Stimulated activated naive CD4-positive, alpha-beta T cell (primary cell): ENCODE results near the gene AADAT.
"Not testable (repeated sequence)": the region's sequence is repeated elsewhere in the genome, so short reads cannot be mapped to it uniquely, and the experiment has no call there.

Experiments
- DNase-seq, 6 experiments: peaks; one replicate each; lab custom pipeline; 2025; lab: John Stamatoyannopoulos, UW

The AADAT gene

DNA sequence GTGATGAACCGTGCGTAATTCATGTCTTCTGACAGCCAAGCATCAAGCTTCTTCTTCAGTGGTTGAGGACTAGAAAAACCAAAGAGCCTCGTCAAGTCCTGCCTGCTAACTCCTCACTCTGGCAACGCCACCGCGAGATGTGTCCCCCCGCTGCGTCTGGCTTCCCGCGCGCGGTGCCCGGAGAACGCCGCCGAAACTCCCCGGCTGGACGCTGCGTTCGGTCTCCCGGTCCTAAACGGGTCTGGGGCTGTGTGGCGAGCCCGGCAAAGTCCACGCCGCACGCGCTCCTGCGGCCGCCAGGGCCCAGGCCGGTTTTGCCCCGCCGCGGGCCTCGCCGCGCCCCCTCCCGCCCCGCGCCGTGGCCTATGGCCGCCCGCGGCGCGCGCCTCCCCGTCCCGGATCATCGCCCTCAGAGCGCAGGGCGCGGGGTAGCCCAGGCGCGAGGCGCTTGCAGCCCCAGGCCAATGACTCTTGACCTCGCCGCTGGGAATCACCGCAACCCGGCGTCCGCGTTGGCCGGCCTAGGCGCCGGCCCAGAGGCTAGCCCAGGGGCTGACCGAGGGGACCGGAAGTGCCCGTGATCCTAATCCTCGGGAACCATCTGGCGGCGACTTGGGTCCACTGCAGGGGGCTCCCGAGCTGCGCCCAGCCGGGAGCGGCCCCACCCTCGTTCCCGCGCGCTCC lies at the start of gene AADAT:
Gene AADAT (minus strand): TSS at position 289 of the 684 bp plus-strand sequence. CDS start 266 bp downstream, at position 23.
- no peak for DNase-seq

DNA sequence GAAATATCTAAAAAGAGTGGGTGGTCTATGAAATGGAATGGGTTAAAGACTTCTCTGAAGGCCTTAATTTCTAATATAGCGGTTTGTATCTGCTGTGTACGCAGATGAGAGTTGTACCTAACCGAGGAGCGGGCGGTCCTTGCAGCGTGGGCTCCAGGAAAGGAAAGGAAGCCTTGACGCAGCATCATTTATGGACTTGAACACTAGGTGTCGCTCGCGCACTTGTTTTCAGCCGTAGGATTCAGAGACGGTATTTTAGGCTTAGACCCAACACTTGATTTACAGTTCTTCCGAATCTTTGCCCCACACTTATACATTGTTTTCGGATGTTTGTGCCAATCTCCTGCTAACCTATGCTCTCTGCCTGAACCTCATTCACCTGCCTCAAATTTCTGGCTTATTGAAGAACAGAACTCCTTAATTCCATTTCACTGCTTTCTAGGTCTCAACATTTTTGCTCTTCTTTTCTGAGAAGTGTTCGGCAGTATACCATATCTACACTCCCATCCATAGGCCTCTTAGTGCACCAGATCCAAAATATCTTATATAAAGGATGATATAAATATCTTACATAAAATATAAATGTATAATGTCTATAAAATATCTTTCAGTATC lies 48.9 kb upstream of the AADAT start:
- DNase-seq: peak; percentile 24 to 61 (median 39)

DNA sequence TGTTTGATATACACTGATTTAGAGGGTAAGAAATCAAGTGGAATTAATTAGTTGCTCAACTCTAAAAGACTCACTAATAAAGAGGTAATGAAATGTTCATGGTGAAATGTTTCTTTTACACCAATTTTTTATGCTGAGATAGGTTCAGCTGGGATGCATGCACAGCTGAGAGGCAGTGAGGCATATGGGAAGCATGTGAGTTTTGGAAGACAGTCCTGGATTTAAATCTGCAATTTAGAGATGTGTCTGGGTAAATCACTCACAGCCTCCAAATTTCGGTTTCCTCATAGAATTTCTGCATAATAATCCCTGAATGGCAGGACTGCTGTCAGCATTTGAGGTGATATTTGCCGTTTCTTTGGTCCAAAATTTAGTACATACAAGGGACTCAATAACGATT lies 48.2 kb upstream of the AADAT start:
- no peak for DNase-seq

DNA sequence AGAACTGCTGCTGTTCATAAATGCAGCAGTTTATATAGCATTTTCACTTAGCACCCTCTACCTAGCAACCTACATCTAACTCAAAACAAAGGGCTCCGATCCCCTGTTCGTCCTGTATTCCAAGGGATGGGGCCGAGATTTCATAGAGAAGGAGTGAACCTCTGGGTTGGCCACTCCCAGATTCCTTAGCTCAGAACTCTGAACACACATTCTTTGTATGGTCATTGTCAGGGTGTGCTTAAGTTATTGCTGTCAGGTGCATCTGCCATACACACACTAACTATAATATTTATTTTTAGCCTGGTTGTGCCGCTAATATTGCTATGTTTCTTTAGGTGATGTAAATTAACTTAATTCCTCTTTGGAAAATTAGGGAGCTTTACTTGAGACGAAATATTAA lies 47.7 kb upstream of the AADAT start:
- no peak for DNase-seq

DNA sequence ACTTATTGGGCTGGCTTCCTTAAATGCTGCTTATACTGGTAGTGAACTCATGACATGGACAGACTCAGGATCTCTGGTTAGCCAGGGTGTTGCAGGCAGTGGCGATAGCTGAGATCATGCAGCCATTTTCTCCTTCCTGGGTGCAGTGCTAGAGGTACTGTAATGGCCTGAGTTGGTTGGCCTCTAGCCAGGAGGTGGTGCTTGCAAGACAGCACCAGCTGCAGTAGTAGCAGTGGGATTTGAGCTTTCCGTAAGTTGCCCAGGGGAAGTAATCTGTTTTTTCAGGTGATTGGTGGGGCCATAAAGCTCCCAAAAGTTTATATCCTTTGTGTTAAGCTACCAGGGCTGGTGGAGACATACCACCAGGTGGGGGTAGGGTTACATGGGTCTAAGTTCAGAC lies 45.1 kb upstream of the AADAT start:
- no peak for DNase-seq

DNA sequence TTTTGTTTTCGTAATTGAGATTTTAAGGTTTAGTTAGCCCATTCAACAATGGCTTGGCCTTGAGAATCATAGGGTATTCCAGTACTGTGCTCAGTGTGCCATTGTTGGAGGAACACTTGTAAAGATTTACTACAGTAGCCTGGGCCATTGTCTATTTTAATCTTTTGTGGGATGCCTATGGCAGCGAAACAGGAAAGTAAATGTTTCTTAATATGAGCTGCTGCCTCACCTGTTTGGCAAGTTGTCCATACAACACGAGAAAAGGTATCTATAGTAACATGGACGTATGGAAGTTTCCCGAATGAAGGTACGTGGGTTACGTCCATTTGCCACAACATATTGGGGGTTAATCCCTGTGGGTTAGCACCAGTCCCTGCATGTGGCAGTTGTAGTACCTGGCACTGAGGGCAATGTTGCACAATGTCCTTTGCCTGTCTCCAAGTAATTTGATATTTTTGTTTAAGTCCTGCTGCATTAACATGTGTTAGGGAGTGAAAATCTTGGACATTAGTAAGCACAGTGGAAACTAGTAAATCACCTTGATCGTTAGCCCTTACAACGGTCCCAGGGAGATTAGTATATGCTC lies 38.6 kb upstream of the AADAT start:
- no peak for DNase-seq

DNA sequence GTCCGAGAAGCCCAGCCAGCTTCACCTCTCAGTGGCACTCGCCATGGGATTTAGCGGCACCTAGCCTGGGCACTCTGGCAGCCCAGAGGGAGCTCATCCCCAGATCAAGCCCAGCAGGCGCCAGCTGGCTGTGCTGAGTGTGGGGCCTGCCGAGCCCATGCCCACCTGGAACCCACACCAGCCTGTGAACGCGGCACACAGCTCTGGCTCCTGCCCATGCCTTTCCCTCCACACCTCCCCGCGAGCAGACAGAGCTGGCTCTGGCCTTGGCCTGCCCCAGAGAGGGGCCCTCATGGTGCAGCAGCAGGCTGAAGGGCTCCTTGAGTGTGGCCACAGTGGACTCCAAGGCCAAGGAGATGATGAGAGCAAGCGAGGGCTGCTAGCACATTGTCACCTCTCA lies 38.0 kb upstream of the AADAT start:
- no peak for DNase-seq

DNA sequence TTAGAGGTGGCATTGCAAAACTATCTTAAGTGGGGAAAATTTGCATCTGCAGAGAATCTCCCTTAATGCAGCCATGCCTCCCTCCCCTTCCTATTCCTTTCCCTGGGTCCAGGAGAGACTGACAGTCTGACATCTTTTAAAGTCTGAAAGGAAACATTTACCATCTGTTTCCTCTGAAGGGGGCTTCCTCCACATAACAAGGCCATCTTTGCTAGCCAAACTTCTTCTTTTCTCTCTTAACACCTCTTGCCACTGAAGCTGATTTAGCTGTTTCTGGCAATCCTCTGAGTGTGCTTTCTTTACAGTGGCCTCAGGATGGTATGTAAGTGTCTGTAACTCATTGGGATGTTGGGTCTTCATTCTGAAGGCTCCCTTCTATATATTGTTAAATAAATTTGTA lies 34.6 kb upstream of the AADAT start:
- DNase-seq: no peak

DNA sequence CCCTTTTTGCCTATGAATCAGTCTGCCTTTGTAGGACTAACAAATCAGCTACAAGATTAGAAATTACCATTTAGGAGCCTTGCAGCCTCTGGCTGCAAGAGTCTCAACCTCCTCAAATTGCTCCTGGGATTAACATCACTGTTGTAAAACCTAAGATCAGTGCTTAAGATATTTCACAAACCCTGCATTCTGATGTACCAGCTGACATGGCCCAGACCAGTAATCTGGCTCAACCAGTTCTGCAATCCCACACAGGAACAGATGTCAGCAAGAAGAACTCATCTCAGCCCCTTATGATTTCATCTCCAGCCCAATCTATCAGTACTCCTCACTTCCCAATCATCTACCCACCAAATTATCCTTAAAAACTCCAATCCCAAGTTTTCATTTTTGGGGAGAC lies 32.5 kb upstream of the AADAT start:
- DNase-seq: no peak

DNA sequence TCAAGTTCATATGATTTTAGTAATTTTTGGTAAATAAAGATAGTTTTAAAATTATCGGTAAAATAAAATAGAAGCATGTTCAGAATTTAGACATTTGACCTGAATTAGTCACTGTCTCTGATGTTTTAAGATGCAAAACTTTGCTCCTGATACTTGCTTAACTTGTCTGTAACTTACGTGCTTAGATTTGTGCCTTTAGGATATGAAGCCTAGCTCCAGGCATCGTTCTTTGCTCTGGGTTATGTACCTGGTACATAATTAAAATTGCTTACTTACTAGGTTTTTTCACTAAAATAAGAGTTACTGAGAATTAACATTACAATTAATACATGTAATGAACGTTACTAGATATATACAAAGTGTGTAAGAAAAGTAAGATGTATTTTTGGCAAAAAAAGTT lies 24.9 kb upstream of the AADAT start:
- DNase-seq: no peak

DNA sequence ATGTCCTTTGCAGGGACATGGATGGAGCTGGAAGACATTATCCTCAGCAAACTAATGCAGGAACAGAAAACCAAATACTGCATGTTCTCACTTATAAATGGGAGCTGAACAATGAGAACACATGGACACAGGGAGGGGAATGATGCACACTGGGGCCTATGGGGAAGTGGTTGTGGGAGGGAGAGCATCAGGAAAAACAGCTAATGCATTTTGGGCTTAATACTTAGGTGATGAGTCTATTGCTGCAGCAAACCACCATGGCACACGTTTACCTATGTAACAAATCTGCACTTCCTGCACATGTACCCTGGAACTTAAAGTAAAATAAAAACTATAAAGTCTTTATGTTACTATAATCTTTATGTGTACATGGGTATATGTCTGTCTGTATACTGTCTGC lies 24.4 kb upstream of the AADAT start:
- DNase-seq: not testable (repeated sequence)

DNA sequence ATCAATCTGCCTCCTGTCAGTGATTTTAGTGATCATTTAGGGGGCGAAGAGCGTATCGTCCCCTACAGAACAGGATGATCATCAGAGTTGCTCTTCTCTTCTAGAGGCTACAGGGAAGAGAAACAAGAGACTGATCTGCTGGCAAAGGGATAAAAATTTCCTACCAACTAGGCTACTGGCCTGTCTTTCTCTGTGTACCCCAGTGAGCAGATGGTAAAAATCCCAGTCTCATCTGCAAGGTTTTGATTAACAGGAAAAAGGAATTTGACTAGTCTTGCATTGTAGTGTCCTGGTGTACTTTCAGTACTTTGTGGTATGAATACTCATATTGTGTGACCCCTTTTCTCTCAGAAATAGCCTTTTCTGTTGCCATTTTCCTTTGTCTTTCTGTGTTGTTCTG lies 21.8 kb upstream of the AADAT start:
- no peak for DNase-seq

DNA sequence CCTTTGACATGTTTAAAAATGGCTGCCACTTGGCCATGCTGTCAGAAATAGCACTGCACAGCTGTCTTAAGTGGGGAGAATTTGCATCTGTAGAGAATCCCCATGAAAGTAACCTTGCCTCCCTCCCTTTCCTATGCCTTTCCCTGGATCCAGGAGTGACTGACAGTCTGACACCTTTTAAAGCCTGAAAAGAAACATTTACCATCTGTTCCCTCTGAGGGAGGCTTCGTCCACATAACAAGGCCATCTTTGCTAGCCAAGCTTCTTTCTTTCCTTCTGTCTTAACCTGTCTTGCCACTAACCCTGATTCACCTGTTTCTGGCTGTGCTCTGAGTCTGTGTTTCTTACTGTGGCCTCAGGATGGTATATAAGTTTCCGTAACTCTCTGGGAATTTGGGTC lies 21.3 kb upstream of the AADAT start:
- DNase-seq: no peak

DNA sequence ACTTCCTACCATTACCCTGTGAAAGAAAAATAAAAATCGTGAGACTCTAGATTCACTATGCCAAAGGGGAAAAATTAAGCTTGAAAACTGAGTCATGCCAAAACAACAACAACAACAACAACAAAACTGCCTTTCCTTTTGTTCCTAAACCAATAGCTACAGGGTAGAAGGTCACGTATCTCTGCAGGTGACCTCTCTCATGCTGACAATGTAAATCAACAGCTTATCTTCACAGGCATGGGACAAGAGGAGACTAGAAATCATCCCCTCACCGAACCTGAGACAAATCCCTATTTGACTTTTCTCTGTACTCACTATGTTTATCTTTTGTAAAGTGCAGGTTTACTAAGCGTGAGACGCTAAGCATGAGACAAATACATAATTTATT lies 20.5 kb upstream of the AADAT start:
- DNase-seq: no peak

DNA sequence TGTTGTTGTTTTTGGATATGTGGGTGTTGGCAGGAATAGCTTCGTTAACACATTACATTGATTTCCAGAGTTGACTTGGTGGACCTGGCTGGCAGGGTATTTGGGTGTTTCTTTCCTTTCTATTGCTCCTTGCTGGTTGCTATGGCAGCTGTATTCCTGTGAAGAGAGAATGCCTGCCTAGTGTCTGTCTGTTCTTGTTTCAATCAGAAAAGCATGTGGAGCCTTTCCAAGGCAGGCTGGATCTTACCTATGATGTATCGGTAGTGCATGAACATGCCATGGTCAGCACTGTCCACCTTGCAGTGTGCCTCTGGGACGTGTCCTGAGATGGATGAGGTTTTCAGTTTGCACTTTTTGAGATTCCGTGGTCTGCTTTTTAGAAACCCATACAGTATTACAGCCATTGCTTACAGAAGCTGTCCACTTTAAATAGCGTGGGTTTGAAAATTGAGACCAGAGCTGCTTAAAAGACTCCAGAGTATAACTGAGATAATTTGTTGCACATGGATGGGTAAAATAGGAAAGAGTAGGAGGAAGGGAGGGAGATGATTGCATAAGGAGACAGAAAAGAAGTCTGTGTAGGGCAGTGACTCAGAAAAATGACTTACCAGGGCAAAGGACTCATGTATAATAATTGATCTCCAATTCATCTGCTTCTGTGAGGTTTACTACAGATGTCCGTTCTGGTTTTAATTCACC lies 20.0 kb upstream of the AADAT start:
- no peak for DNase-seq

DNA sequence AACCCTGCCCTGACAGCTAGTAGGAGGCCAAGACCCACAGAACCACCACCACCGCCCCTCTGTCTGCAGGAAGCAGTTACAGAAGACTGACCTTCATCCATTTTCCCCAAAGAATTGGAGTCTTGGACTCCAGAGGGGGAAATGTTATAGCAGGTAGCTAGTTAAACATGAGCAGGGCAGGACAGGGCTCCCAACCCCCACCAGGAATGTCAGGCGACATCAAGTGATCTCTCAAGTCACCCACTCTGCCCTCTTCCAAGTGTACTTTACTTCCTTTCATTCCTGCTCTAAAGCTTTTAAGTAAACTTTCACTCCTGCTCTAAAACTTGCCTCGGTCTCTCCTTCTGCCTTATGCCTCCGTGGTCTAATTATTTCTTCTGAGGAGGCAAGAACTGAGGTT lies 17.1 kb upstream of the AADAT start:
- DNase-seq: no peak

DNA sequence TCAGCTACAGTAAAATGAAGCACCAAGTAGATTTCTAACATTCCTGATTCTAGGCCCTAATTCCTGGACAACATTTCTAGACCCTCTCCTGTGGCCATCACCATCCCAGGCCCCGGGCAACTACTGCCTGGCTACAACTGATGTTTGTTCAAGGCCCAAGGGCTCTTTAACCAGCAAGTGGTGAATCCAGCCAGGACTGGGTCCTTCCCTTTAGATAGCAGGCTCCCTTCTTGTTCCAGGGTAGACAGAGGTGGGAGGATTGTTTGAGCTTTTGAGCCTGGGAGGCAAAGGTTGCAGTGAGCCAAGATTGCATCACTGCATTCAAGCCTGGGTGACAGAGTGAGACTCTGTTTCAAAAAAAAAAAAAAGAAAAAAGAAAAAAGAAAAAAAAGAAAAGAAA lies 12.7 kb upstream of the AADAT start:
- DNase-seq: no peak

DNA sequence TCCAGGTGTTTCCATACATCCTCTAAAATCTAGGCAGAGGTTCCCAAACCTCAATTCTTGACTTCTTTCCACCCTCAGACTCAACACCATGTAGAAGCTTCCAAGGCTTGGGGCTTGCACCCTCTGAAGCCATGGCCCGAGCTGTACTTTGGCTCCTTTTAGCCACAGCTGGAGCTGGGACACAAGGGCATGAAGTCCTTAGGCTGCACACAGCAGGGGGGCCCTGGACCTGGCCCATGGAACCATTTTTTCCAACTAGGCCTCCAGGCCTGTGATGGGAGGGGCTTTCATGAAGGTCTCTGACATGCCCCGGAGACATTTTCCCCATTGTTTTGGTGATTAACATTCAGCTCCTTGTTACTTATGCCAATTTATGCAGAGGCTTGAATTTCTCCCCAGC lies 8.4 kb upstream of the AADAT start:
- not testable (repeated sequence) for DNase-seq

DNA sequence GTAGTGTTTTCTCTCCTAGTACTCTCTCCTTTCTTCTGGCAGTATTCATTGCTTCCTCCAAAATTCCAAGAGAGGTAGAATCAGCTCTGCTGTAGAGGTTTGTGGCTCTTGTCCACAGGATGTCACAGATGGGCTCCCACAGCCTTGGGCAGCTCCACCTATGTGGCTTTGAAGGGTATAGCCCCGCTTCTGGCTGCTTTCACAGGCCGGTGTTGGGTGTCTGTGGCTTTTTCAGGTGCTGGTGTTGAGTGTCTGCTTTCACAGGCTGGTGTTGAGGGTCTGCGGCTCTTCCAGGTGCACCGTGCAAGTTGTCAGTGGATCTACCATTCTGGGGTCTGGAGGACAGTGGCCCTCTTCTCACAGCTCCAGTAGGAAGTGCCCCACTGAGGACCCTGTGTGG lies 7.9 kb upstream of the AADAT start:
- no peak for DNase-seq

DNA sequence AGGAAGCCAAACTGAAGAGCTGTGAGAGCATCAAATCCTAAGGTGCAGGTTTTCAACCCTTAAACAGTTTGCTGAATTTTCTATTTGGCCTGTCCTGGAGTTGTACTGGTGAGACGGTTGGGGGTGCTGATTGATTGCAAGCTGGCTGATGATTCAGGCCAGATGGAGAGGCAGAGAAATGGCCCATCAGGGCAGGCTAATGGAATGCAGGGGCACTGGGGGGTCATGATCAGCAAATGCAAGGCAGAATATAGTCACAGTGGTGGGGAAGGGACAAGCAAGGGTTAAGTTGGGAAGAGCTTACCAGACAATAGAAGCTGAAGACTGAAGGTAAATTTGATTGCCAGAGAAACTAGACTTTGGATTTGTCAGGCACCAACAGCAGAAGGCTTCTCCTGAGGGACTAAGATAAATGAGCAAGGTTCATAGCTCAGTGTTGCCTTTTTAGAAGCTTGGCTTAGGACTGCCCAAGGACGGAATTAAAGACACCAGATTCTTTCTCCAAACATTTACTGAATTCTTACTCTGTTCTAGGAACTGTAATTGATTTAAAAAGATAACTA lies 4.3 kb upstream of the AADAT start:
- DNase-seq: no peak

DNA sequence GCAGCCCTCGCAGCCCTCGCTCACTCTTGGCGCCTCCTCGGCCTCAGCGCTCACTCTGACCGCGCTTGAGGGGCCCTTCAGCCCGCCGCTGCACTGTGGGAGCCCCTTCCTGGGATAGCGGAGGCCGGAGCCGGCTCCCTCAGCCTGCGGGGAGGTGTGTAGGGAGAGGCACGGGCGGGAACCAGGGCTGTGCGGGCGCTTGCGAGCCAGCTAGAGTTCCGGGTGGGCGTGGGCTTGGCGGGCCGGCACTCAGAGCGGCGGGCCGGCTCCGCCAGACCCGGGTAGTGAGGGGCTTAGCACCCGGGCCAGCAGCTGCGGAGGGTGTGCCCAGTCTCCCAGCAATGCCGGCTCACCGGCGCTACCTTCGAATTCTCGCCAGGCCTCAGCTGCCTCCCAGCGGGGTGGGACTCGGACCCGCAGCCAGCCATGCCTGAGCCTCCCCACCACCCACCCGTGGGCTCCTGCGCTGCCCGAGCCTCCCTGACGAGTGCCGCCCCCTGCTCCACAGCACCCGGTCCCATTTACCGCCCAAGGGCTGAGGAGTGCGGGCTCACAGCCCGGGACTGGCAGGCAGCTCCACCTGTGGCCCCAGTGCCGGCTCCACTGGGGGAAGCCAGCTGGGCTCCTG lies 1.4 kb upstream of the AADAT start:
- DNase-seq: no peak

DNA sequence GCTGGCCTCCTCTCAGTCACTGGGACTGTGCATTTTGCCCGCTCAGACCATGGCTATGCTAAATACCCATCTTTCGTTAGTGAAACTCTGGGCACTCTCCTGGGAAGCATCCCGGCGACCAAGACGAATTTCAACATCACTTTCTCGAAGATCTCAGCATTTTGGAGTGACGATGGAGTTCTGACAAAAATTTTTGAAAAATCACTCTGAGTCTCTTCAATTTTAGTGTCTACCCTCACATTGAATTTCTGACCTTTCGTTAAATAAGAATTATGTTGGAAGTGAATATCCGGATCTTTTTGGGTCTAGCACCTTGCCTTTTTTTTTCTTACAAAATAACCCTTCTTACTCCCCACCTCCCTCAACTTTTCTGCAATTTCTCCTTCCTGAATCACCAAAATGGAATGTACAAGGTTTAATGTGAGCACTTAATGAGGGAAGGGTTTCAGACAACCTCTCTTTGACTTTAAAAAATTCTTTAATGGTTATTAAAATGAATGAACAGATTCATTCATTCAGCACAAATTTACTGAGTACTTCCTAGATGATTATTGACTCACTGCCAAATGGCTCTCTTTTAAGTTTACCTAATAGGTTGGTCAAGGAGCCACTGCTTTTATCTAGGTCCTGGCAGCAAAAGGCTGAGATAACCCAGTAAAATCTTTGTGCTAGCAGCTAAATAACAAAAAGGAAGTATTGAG lies 746 bp upstream of the AADAT start:
- no peak for DNase-seq
